ENCODE results near the gene FAM162B.
"Not testable (repeated sequence)": the region's sequence is repeated elsewhere in the genome, so short reads cannot be mapped to it uniquely, and the experiment has no call there.

FAM162B gene

DNA sequence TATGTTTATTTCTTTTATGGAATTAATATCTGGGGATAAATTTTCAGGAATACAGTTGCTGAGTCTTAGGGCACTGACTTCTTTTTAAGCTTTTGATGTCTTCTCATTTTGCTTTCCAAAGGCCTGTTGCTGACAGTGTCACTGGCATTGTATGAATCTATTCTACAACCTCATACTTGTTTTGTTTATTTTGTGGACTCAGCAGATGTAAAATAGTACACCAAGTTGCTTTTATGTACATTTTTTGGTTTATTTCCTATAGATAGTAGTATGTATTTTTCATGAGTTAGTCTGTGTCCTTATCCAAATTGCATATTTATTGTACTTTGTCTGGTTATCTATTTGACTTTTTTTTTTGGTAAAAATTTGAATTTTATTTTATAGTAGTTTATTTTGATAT is 35.0 kb downstream of the FAM162B start:
- peak; percentile 23 for FAIRE-seq
- no peak for DNase-seq (ENCODE audit: insufficient read length, low spot score)

DNA sequence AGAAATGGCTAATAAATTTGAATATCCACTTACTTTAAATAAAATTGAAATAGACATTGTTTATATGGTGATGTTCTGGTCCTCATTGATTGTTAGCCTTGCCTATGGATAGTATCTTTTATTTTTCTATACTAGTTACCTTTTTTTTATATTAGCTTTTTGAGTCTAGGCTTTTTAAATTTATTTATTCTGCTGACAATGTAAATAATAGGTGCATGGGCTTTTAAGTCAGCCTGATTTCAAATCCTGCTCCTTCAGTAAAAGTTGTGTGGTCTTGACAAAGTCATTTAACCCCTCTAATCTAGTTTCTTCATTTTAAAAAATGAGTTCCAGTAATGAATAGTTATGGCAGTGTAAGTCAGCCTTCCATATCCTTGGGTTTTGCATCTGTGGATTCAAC is 38.6 kb downstream of the FAM162B start:
- no peak for DNase-seq (ENCODE audit: insufficient read length, low spot score)
- no peak for FAIRE-seq

DNA sequence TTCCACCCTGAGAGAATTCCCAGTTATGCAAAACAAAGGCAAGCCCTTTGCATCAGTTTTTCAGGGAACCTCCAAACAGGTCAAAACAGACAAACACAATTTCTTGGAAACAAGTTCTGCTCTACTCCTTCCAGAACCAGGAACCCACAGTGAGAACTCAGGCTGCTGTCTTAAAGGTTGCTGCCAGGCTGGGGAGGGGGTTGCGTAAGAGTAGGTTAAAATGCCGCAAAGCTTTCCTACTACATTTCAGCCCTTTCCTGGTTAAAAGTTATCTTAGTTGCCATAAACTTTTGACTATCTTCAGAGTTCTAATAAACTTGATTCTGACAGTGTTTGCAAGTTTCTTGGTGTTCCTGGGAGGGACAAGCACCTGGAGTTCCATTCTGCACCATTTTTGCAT is 50.8 kb downstream of the FAM162B start:
- FAIRE-seq (peak; percentile 8), DNase-seq (ENCODE audit: insufficient read length, low spot score) (no peak)

DNA sequence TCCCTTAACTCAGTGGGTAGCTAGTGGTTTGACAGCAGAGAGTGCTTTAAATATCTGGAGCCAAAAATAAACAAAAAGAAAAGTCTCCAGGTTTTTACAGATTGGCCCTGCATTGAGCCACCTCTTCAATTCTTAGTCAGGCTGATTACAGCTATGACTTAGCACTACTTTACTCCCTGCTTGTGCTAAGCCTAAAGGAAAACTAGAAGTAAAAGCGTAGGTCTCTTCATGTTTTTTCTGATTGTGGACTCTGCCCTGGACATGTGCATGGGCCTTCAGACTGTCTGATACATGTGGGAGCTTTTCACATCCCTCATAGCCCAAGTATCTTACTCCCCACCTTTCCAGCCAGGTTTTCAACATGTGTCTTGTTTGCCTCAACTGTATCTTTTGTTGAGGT is 51.2 kb downstream of the FAM162B start:
- FAIRE-seq (no peak), DNase-seq (ENCODE audit: insufficient read length, low spot score) (no peak)

DNA sequence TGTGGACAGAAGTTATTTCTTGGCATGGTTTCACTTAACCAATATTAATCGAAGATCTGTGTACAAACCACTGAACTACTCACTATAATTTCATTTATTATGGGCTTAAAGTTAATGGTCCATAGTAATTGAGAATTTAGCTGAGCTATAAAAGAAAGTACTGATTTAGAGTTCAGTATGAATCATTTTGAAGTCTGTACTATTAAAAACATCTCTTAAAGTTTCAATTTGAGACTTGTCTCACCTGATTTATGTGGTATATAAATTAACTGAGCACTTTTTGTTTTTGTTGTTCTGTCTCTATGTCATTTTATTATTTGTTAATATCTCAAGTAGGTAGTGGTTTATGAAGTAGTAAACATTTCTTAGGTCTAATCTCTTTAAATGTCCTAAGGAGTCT is 59.6 kb downstream of the FAM162B start:
- FAIRE-seq (no peak), DNase-seq (ENCODE audit: insufficient read length, low spot score) (no peak)

DNA sequence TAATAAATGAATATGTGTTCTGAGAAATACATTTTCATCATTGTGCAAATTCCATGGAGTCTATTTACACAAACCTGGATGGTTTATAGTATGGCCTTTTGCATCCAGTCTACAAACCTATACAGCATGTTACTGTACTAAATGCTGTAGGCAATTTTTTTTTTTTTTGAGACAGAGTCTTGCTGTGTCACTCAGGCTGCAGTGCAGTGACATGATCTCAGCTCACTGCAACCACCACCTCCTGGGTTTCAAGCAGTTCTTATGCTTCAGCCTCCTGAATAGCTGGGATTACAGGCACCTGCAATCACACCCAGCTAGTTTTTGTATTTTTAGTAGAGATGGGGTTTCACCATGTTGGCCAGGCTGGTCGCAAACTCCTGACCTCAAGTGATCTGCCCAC is 61.6 kb downstream of the FAM162B start:
- not testable (repeated sequence) for FAIRE-seq; DNase-seq (ENCODE audit: insufficient read length, low spot score)

All from GM19239 (cell line).